GM21526 (cell line): ENCODE results near the gene SLC16A4.
"Not testable (repeated sequence)": the region's sequence is repeated elsewhere in the genome, so short reads cannot be mapped to it uniquely, and the experiment has no call there.

ENCODE experiments used
- ATAC-seq: cut with Tn5 transposase; IDR thresholded peaks from one replicate; pipeline ENCODE4 v1.9.1; 2021; ENCODE audit warnings: moderate library complexity; ENCODE audit not compliant: unreplicated experiment, low FRiP score

The SLC16A4 gene

DNA sequence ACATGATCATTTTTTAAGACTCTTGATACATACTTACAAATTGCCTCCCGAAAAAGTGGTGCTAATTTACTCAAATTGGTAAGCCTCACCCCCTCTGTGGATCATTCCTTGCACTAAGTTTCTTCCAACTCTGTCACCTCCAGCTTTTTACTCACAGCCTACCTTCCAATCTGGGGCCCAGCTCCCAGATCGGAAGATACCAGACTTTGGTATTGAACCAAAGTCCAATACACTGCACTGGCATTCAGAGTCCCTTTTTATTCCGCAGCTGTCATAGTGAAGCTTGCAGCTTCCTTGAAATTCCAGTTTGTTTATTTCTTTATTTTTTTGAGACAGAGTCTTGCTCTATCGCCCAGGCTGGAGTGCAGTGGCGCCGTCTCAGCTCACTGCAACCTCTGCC lies 18.5 kb upstream of the SLC16A4 start:
- no peak for ATAC-seq

- ATAC-seq: no peak
These were observed 17.7 kb upstream of the SLC16A4 start for GRCh38 chr1:110408488-110408887.

GRCh38 chr1:110407260-110408210 lies 16.7 kb upstream of the SLC16A4 start, which contains the start of gene LAMTOR5:
Gene LAMTOR5 (minus strand): TSS chr1:110407694. CDS start chr1:110407620, 74 bp downstream.
- ATAC-seq: peak; percentile 74

GRCh38 chr1:110406407-110406806 lies 15.6 kb upstream of the SLC16A4 start:
- not testable (repeated sequence) for ATAC-seq

DNA sequence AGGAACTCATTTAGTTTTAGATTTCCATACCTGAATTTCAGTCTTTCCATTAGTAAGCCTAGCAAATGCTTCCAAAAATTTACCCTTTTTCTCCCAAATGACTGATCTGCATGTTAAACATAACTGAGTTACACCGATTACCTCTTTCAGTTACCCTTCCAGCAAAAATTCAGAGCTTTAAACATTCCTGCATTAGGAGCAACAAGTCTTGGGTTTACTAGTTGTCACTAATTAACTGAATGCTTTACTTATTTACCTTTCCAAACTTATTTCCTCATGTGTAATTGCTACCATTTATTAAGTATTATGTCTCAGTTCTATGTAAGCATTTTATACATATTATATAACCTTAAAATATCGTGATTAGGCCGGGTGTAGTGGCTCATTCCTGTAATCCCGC lies 13.6 kb upstream of the SLC16A4 start:
- ATAC-seq: no peak

- ATAC-seq: no peak
These were observed 13.0 kb upstream of the SLC16A4 start for GRCh38 chr1:110403805-110404204.

GRCh38 chr1:110396259-110396958 lies 5.6 kb upstream of the SLC16A4 start:
- ATAC-seq: not testable (repeated sequence)

DNA sequence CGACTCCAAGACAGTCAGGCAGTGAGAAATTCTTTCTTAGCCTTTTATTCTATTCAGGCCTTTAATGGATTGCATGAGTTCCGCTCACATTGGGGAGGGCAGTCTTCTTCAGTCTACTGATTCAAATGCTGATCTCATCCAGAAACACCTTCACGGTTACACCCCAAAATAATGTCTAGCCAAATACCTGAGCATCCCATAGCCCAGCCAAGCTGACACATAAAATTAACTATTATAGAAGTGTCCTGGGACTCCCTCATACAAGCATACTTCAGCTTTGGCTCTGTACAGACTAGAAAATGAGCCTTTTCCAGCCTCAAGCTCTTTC lies 3.6 kb upstream of the SLC16A4 start:
- ATAC-seq: no peak

DNA sequence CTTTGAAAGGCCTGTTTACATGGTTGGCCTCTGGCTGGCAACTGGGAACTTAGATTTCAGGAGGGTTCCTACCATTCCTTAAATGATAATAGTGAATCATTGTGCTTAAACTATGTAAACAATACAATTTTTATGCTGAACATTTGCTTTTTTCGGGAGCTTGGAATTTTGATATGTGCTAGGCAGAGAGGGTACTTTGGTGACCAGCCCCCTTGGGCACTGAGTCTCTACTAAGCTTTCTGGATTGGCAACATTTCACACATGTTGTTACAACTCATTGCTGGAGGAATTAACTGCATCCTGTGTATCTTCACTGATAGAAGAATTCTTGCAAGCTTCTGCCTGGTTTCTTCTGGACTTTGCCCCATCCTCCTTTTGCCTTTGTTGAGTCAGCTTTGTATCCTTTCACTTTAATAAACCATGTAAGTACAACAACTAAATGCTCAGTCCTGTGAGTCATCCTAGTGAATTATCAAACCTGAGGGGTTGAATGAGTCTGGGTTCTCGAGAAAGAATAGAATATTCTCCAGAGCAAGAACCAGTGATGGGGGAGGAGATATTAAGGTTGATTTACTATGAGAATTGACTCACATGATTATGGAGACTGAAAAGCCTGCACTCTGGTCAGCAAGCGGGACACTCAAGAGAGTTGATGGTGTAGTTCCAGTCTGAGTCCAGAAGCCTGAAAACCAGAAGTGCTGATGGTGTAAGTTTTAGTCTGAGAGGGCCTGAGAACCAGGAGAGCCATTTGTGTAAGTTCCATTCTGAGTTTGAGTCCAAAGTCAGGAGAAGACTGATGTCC lies 3.1 kb upstream of the SLC16A4 start:
- ATAC-seq: no peak

- ATAC-seq: no peak
These were observed 2.5 kb upstream of the SLC16A4 start for GRCh38 chr1:110393286-110393685.

DNA sequence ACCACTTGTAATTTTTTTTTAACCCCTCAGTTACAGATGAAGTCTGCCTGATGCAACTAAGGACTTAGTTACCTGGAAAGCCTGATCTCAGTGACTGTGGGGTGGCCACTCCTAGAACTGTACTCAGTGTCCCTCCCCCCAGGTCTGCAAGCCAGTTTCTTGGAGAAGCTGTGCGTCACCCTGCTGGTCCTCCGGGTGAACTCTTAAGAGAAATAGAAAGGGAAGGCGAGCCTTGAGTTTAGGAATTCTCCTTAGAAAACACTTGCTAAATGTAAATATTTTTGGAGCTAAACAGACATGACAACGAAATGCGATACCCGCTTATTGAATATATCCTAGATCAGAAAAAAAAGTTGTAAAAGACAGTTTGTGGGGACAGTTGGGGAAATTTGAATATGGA lies 730 bp downstream of the SLC16A4 start:
- ATAC-seq: no peak

DNA sequence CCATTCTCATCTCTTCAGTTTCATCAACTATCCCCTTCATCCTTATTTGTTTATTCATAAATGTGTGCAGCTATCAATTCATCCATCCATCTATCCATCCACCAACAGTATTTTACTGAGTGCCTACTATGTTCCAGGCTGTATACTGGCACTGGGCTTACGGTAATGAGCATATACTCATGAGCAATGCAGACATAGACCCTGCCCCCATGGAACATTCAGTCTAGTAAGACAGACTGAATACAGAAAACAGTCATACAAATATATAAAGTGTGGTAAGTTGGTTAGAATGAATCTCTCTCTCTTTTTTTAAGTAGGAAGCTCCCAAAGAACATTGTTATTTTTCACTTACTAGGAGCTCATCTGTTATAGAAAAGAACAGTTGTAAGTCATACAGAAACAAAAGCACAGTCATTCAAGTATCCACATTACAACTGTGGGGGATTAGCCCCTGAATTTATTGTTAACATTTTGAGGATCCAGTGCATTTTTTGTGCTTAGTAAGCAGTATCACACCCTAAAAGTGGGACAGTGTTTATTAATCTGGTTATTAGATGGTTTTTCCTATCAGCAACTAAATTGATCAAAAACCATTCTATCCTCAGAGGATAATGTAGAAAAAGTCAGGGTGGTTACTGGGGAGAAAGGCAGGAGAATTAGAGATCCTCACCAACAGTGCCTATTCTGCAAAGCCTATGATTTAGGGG lies 3.6 kb downstream of the SLC16A4 start:
- no peak for ATAC-seq

DNA sequence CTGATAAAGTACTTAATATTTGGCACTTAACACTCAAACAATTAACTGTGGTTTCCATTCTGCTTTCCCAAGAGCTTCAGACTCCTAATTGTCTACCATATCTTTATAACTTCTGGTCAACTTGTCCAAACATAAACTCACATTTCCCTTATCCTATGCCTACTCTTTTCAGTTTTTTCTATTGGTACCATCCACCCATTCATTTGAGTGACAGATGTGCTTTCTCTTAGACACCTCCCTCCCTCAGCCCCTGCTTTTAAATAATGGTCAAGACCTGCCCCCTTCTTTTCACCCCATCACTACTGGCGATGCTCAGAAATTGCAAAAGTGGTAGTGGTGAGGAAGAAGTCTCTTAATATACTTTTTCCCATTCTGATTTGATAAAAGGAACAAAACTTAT lies 5.5 kb downstream of the SLC16A4 start:
- ATAC-seq: no peak

- ATAC-seq: no peak
These were observed 6.1 kb downstream of the SLC16A4 start for GRCh38 chr1:110384581-110385321.

DNA sequence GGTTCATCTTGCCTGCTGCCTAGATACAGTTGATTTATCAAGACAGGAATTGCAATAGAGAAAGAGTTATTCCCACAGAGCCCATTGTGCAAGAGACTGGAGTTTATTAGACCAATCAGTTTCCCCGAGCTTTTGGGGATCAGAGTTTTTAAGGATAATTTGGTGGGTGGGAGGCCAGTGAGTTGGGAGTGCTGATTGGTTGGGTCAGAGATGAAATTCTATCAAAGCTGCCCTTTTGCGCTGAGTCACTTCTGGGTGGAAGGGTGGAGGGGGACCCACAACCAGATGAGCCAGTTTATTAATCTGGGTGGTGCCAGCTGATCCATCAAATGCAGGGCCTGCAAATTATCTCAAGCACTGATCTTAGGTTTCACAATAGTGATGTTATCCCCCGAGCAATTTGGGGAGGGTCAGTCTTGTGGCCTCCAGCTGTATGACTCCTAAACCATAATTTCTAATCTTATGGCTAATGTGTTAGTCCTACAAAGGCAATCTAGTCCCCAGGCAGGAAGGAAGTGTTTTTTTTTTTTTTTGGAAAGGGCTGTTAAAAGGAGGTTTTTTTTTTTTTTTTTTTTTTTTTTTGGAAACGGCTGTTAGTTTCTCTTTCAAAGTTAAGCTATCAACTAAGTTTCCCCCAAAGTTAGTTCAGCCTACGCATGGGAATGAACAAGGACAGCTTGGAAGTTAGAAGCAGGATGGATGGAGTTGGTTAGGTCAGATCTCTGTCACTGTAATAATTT lies 7.4 kb downstream of the SLC16A4 start:
- no peak for ATAC-seq

GRCh38 chr1:110380672-110381283 lies 10.0 kb downstream of the SLC16A4 start:
- ATAC-seq: no peak

GRCh38 chr1:110375490-110375889 lies 15.3 kb downstream of the SLC16A4 start:
- ATAC-seq: no peak

DNA sequence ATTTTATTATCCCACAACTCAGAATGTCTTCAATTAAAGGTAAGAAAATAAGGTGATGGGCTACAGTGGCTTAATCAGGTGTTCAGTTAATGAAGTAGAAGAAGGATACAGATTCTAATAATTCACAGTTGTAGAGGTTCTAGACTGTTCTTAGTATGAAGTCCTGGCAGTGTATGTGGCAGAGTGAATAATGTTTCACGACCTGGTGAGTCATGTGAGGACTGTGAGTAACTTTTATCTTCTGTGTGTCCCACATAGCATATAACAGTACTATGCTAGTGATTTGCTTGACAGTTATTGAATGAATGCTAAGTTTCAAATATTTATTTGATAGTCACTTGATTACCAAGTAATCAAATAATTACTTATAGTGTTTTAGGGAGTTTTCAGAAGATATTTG lies 20.0 kb downstream of the SLC16A4 start:
- no peak for ATAC-seq

GRCh38 chr1:110364221-110364620 lies 26.6 kb downstream of the SLC16A4 start:
- ATAC-seq: no peak
